ENCODE results near the gene COL28A1.

Gene COL28A1

GRCh38 chr7:7327423-7327822 is 208.2 kb downstream of the COL28A1 start:
- H3K79me2 ChIP-seq (ENCODE audit: insufficient read depth, low read length), result no peaks in the 10 kb centered on the region
- no peaks in the 10 kb centered on the region for H3K4me1 ChIP-seq (ENCODE audit: insufficient read depth, low read length, poor library complexity, severe bottlenecking)
- no peak for TF ChIP-seq EZH2phosphoT487 (IDR thresholded peaks at IDR 0.05; ENCODE audit: borderline replicate concordance)
- no peak for TF ChIP-seq CTCF (conservative IDR thresholded peaks at IDR 0.05; ENCODE audit: low read length)
- H3K4me3 ChIP-seq (ENCODE audit: low read length, poor library complexity, severe bottlenecking), result no peak overlapping the region
- H3F3A ChIP-seq (ENCODE audit: low read depth), result no peaks in the 10 kb centered on the region
- no peak overlapping the region for H2AFZ ChIP-seq (ENCODE audit: low read length)
- no peaks in the 10 kb centered on the region for H3K27me3 ChIP-seq (ENCODE audit: insufficient read depth, low read length, poor library complexity, severe bottlenecking)
- H3K9me2 ChIP-seq (replicated peaks; ENCODE audit: low read depth, low read length), result no peaks in the 10 kb centered on the region
- no peaks in the 10 kb centered on the region for H3K9me3 ChIP-seq (ENCODE audit: insufficient read depth, low read depth, low read length)
- H3K9ac ChIP-seq (ENCODE audit: low read depth, low read length, poor library complexity, severe bottlenecking), result no peak overlapping the region
- no peaks in the 10 kb centered on the region for H3K36me3 ChIP-seq (ENCODE audit: insufficient read depth, low read length)
- H4K20me1 ChIP-seq (ENCODE audit: insufficient read depth, low read length, poor library complexity, severe bottlenecking), result no peaks in the 10 kb centered on the region
- no peak overlapping the region for H3K4me2 ChIP-seq (ENCODE audit: low read depth, low read length, poor library complexity, severe bottlenecking)

GRCh38 chr7:7324698-7325097 is 211.0 kb downstream of the COL28A1 start:
- H3K4me2 ChIP-seq (ENCODE audit: low read depth, low read length, poor library complexity, severe bottlenecking), result no peak overlapping the region
- H3K4me1 ChIP-seq (ENCODE audit: insufficient read depth, low read length, poor library complexity, severe bottlenecking), result no peaks in the 10 kb centered on the region
- H3F3A ChIP-seq (ENCODE audit: low read depth), result no peaks in the 10 kb centered on the region
- no peaks in the 10 kb centered on the region for H3K79me2 ChIP-seq (ENCODE audit: insufficient read depth, low read length)
- no peak overlapping the region for H3K4me3 ChIP-seq (ENCODE audit: low read length, poor library complexity, severe bottlenecking)
- H3K36me3 ChIP-seq (ENCODE audit: insufficient read depth, low read length), result no peaks in the 10 kb centered on the region
- no peak overlapping the region for H3K9ac ChIP-seq (ENCODE audit: low read depth, low read length, poor library complexity, severe bottlenecking)
- H3K9me3 ChIP-seq (ENCODE audit: insufficient read depth, low read depth, low read length), result no peaks in the 10 kb centered on the region
- no peak for TF ChIP-seq CTCF (conservative IDR thresholded peaks at IDR 0.05; ENCODE audit: low read length)
- TF ChIP-seq EZH2phosphoT487 (IDR thresholded peaks at IDR 0.05; ENCODE audit: borderline replicate concordance), result no peak
- H3K27me3 ChIP-seq (ENCODE audit: insufficient read depth, low read length, poor library complexity, severe bottlenecking), result no peaks in the 10 kb centered on the region
- H4K20me1 ChIP-seq (ENCODE audit: insufficient read depth, low read length, poor library complexity, severe bottlenecking), result no peaks in the 10 kb centered on the region
- no peak overlapping the region for H2AFZ ChIP-seq (ENCODE audit: low read length)
- H3K9me2 ChIP-seq (replicated peaks; ENCODE audit: low read depth, low read length), result no peaks in the 10 kb centered on the region

GRCh38 chr7:7323921-7324320 is 211.8 kb downstream of the COL28A1 start:
- no peak overlapping the region for H3K9ac ChIP-seq (ENCODE audit: low read depth, low read length, poor library complexity, severe bottlenecking)
- H3K9me2 ChIP-seq (replicated peaks; ENCODE audit: low read depth, low read length), result no peaks in the 10 kb centered on the region
- no peaks in the 10 kb centered on the region for H3K36me3 ChIP-seq (ENCODE audit: insufficient read depth, low read length)
- TF ChIP-seq EZH2phosphoT487 (IDR thresholded peaks at IDR 0.05; ENCODE audit: borderline replicate concordance) (no peak), CTCF (conservative IDR thresholded peaks at IDR 0.05; ENCODE audit: low read length) (no peak)
- no peak overlapping the region for H3K4me3 ChIP-seq (ENCODE audit: low read length, poor library complexity, severe bottlenecking)
- H3F3A ChIP-seq (ENCODE audit: low read depth), result no peaks in the 10 kb centered on the region
- H3K4me1 ChIP-seq (ENCODE audit: insufficient read depth, low read length, poor library complexity, severe bottlenecking), result no peaks in the 10 kb centered on the region
- H3K9me3 ChIP-seq (ENCODE audit: insufficient read depth, low read depth, low read length), result no peaks in the 10 kb centered on the region
- no peak overlapping the region for H3K4me2 ChIP-seq (ENCODE audit: low read depth, low read length, poor library complexity, severe bottlenecking)
- no peaks in the 10 kb centered on the region for H3K79me2 ChIP-seq (ENCODE audit: insufficient read depth, low read length)
- H4K20me1 ChIP-seq (ENCODE audit: insufficient read depth, low read length, poor library complexity, severe bottlenecking), result no peaks in the 10 kb centered on the region
- H3K27me3 ChIP-seq (ENCODE audit: insufficient read depth, low read length, poor library complexity, severe bottlenecking), result no peaks in the 10 kb centered on the region
- no peak overlapping the region for H2AFZ ChIP-seq (ENCODE audit: low read length)
